K562 (cell line): ENCODE data around the gene DHX32. TPM values are rescaled to one million over a fixed set of nuclear protein-coding genes. Genes with fewer than 3 reads are reported as not detected.

Source experiments
- ATAC-seq: fragments of 200-7000 bp; cut with Tn5 transposase; 3 replicates; pipeline ENCODE4 v1.9.1; 2020; ENCODE audit warnings: moderate library complexity
- BruUV-seq: library from RNA; stranded (reverse); fragments of 400-500 nt; replicated peaks from 2 replicates; lab custom pipeline; 2021; lab: Mats Ljungman, UMichigan
- CTCF ChIA-PET: fragments of 300-600 bp; formaldehyde crosslinking; extraction: SDS; loops from one replicate; lab custom pipeline; 2021; ENCODE audit warnings: low intra/inter-chr PET ratio; lab: Yijun Ruan, JAX
- POLR2A ChIA-PET: fragments of 300-600, 350-650 bp; sonication (Branson Sonifier 250); formaldehyde crosslinking; extraction: SDS; loops from one replicate; lab custom pipeline; 2021; ENCODE audit warnings: antibody characterized with exemption, inconsistent platforms; lab: Yijun Ruan, JAX
- DNase-seq, 4 experiments: peaks; one replicate each; pipeline versions ENCODE4 v3.0.0 to v3.0.0-alpha.2; 2011 to 2018; ENCODE audit warnings: low spot score in 3 of 4, mixed read lengths in 3 of 4; ENCODE audit errors: extremely low read depth in 1 of 4
- FAIRE-seq: peaks from 2 replicates; lab custom pipeline; 2011; peaks lifted over from hg19 to GRCh38; lab: Jason Lieb, UNC
- H2AFZ ChIP-seq: 2 replicates; pipeline ENCODE4 v1.6.0; 2011; ENCODE audit warnings: low read depth, low read length, control low read depth, inconsistent platforms
- H3K27ac ChIP-seq: fragments of 200-600 bp; 3 replicates; pipeline ENCODE4 v1.8.0; 2011; ENCODE audit warnings: low read depth, mild to moderate bottlenecking, control low read depth, inconsistent platforms, low read length, moderate library complexity, mixed read lengths; ENCODE audit errors: extremely low read depth
- H3K27me3 ChIP-seq, 2 experiments: fragments of 300-600 bp in 1 of 2; 2 replicates in 1 of 2; 3 replicates in 1 of 2; pipeline versions ENCODE4 v1.6.0 to v1.8.0; 2011; ENCODE audit warnings: inconsistent platforms in 2 of 2, low read length in 2 of 2, mild to moderate bottlenecking in 1 of 2, mixed read lengths in 1 of 2, moderate library complexity in 1 of 2; ENCODE audit not compliant: control insufficient read depth in 2 of 2, insufficient read depth in 2 of 2
- H3K36me3 ChIP-seq: fragments of 300-600 bp; 3 replicates; pipeline ENCODE4 v1.8.0; 2011; ENCODE audit warnings: mild to moderate bottlenecking, low read length, inconsistent platforms; ENCODE audit not compliant: control insufficient read depth, insufficient read depth
- H3K4me1 ChIP-seq, 2 experiments: fragments of 200-600 bp in 1 of 2; replicated peaks in 1 of 2; 2 replicates in 1 of 2; 3 replicates in 1 of 2; pipeline versions ENCODE4 v1.5.1 to v1.8.0; 2011; ENCODE audit warnings: inconsistent platforms in 2 of 2, low read length in 2 of 2, mild to moderate bottlenecking in 1 of 2, mixed read lengths in 1 of 2, moderate library complexity in 1 of 2; ENCODE audit not compliant: control insufficient read depth in 2 of 2, insufficient read depth in 2 of 2
- H3K4me2 ChIP-seq: 2 replicates; pipeline ENCODE4 v1.6.1; 2011; ENCODE audit warnings: low read length, control low read depth, inconsistent platforms, mixed read lengths; ENCODE audit not compliant: insufficient read depth
- H3K4me3 ChIP-seq: fragments of 200-600 bp; sonication (generic), shearing (Covaris generic); 2 replicates; pipeline ENCODE4 v1.5.1; 2016; ENCODE audit warnings: control low read depth, inconsistent platforms
- H3K79me2 ChIP-seq: fragments of 200-600 bp; 3 replicates; pipeline ENCODE4 v1.8.0; 2011; ENCODE audit warnings: low read length, inconsistent platforms; ENCODE audit not compliant: control insufficient read depth, insufficient read depth
- H3K9ac ChIP-seq, 2 experiments: 2 replicates each; pipeline versions ENCODE4 v1.6.0 to v1.6.1; 2011; ENCODE audit warnings: low read depth in 2 of 2, low read length in 2 of 2, control low read depth in 1 of 2, inconsistent platforms in 1 of 2, mild to moderate bottlenecking in 1 of 2, mixed read lengths in 1 of 2; ENCODE audit not compliant: insufficient read depth in 1 of 2
- H3K9me1 ChIP-seq: one replicate; pipeline ENCODE4 v1.6.0; 2011; ENCODE audit warnings: inconsistent platforms, mild to moderate bottlenecking, low read length, moderate library complexity; ENCODE audit not compliant: control insufficient read depth, insufficient read depth
- H3K9me3 ChIP-seq: replicated peaks from 2 replicates; pipeline ENCODE4 v1.5.1; 2011; ENCODE audit warnings: low read depth, low read length, inconsistent platforms; ENCODE audit not compliant: control insufficient read depth, insufficient read depth
- H4K20me1 ChIP-seq: replicated peaks from 2 replicates; pipeline ENCODE4 v1.6.1; 2011; ENCODE audit warnings: low read length, inconsistent platforms, mixed read lengths; ENCODE audit not compliant: control insufficient read depth, insufficient read depth
- C11orf30 ChIP-seq: fragments of 450-650 bp; IDR thresholded peaks from 2 replicates; pipeline ENCODE4 v1.6.1; 2016; ENCODE audit warnings: low read depth, mild to moderate bottlenecking
- CTCFL ChIP-seq: IDR thresholded peaks from 2 replicates; pipeline ENCODE4 v1.6.1; 2011; ENCODE audit warnings: borderline replicate concordance, low read depth, mild to moderate bottlenecking, moderate library complexity, low read length; ENCODE audit not compliant: insufficient read depth, poor library complexity, severe bottlenecking
- KDM5B ChIP-seq: fragments of 200-600 bp; sonication (generic); IDR thresholded peaks from 2 replicates; pipeline ENCODE4 v1.6.1; 2012; ENCODE audit warnings: low read depth, mild to moderate bottlenecking, moderate library complexity, low read length, control low read depth, inconsistent platforms; ENCODE audit not compliant: insufficient replicate concordance
- POLR2G ChIP-seq: fragments of 200-400 bp; formaldehyde crosslinking; IDR thresholded peaks from 2 replicates; pipeline ENCODE4 v1.6.1; 2017; ENCODE audit warnings: low read depth, mild to moderate bottlenecking, antibody characterized with exemption, low read length, moderate library complexity
- WGBS: fragments of 100-300 bp; shearing (Covaris generic); methylation state at CpG from one replicate; pipeline ENCODE4 v1.1.6; 2016; ENCODE audit warnings: low coverage, mixed read lengths; ENCODE audit not compliant: insufficient coverage; ENCODE audit errors: missing lambda C conversion rate; 5-methylcytosine and 5-hydroxymethylcytosine counted together
- in situ Hi-C: fragments of 300-500 bp; cut with MboI; formaldehyde crosslinking; loops from 4 replicates; pipeline ENCODE4 v1.15.0; 2018; ENCODE audit warnings: inconsistent platforms, mixed read lengths
- intact Hi-C: fragments of 100-400 bp; cut with micrococcal nuclease; formaldehyde crosslinking; loops from 2 replicates; pipeline ENCODE4 v1.14.2; 2022
- polyA plus RNA-seq, 8 experiments: library from polyadenylated mRNA; depleted of rRNA in 4 of 8; stranded (reverse) in 5 of 8; unstranded in 3 of 8; fragments of >200 nt; fragmentation: Nextera tagmentation in 2 of 8; fragmentation: Illumina TruSeq in 1 of 8; extraction: Ambion mirVana in 2 of 8; extraction: Trizol in 1 of 8; gene quantifications; 2 replicates each; pipeline versions ENCODE4 v1.2.1 to v1.2.3, GENCODE V29; 2011 to 2014; ENCODE audit warnings: inconsistent platforms in 1 of 8, missing spikeins in 1 of 8
- total RNA-seq, 7 experiments: library from RNA; depleted of rRNA in 6 of 7; stranded (reverse); fragments of >200 nt in 6 of 7; fragmentation: Illumina TruSeq in 2 of 7; extraction: Trizol in 2 of 7; gene quantifications; 2 replicates each; pipeline versions ENCODE4 v1.2.1 to v1.2.3, GENCODE V29; 2011 to 2021; ENCODE audit warnings: low replicate concordance in 1 of 7

The DHX32 gene
- total and polyA plus RNA-seq, 9 of the 15 experiments (the other 6 are each of a cell fraction or from before 2014, with no cell fraction given): 5.8 to 23.5 (median 17.5) TPM

- TF ChIP-seq CTCFL (no peak), KDM5B (no peak)
Observed at GRCh38 chr10:125846894-125847293, 34.2 kb downstream of the DHX32 start (continued).

GRCh38 chr10:125845617-125846016 is 35.5 kb downstream of the DHX32 start:
- no peak for DNase-seq
- no peaks in the 10 kb centered on the region for H4K20me1 ChIP-seq
- FAIRE-seq: no peak
- peak; percentile 32; the same call in 1 of the 2 replicates for TF ChIP-seq POLR2G
- TF ChIP-seq C11orf30: no peak
- no peak overlapping the region for H3K9ac ChIP-seq
- H3K27ac ChIP-seq: no peak overlapping the region
- no peaks in the 10 kb centered on the region; a peak in 1 of 5 replicates for H3K4me1 ChIP-seq
- ChIA-PET CTCF (no interaction called here), POLR2A (interaction anchor here (3.0 kb wide), 1 partner anchor 11 kb away, joined by 10 read pairs; no protein-coding TSS in a partner anchor)
- H3K4me3 ChIP-seq: no peak overlapping the region
- 86% methylated on average over 4 of the region's 11 CpGs for WGBS
- intact Hi-C loops: no loop called here
- H3K9me1 ChIP-seq: no peaks in the 10 kb centered on the region
- peaks cover 47% of the 10 kb centered on the region for H3K36me3 ChIP-seq
- H2AFZ ChIP-seq: no peak overlapping the region
- no peaks in the 10 kb centered on the region for H3K9me3 ChIP-seq
- no peaks in the 10 kb centered on the region for H3K27me3 ChIP-seq
- in situ Hi-C loops: no loop called here
- no peak overlapping the region for H3K4me2 ChIP-seq
- BruUV-seq: no TSS peak
- no peaks in the 10 kb centered on the region for H3K79me2 ChIP-seq
- no peak for ATAC-seq
